HUES6 (cell line): ENCODE measurements around the gene TAPT1.
"Not testable (repeated sequence)": the region's sequence is repeated elsewhere in the genome, so short reads cannot be mapped to it uniquely, and the experiment has no call there.

ENCODE experiments used
- H3K27ac ChIP-seq: 2 replicates; pipeline ENCODE4 v1.7.0; 2013; ENCODE audit warnings: low read depth, mild to moderate bottlenecking, low read length, inconsistent platforms
- H3K27me3 ChIP-seq: 2 replicates; pipeline ENCODE4 v1.6.1; 2013; ENCODE audit warnings: low read length; ENCODE audit not compliant: control insufficient read depth, insufficient read depth
- H3K36me3 ChIP-seq: 2 replicates; pipeline ENCODE4 v1.6.1; 2013; ENCODE audit warnings: low read length; ENCODE audit not compliant: control insufficient read depth, insufficient read depth
- H3K4me1 ChIP-seq: 2 replicates; pipeline ENCODE4 v1.6.1; 2013; ENCODE audit warnings: low read length; ENCODE audit not compliant: control insufficient read depth, insufficient read depth
- H3K4me3 ChIP-seq: 2 replicates; pipeline ENCODE4 v1.5.1; 2013; ENCODE audit warnings: low read depth, low read length
- H3K9ac ChIP-seq: one replicate; pipeline ENCODE4 v1.6.1; 2013; ENCODE audit warnings: mild to moderate bottlenecking, low read length
- H3K9me3 ChIP-seq: 2 replicates; pipeline ENCODE4 v1.6.1; 2013; ENCODE audit warnings: low read depth, low read length; ENCODE audit not compliant: control insufficient read depth, insufficient read depth

The TAPT1 gene

GRCh38 chr4:16195209-16195608 is 31.1 kb downstream of the TAPT1 start:
- Histone ChIP-seq H3K27ac (no peak overlapping the region), H3K36me3 (peaks cover 6% of the 10 kb centered on the region), H3K27me3 (no peaks in the 10 kb centered on the region), H3K9me3 (no peaks in the 10 kb centered on the region), H3K4me3 (no peak overlapping the region), H3K9ac (no peak overlapping the region), H3K4me1 (peaks cover 10% of the 10 kb centered on the region)

GRCh38 chr4:16194798-16195197 is 31.5 kb downstream of the TAPT1 start:
- peaks cover 11% of the 10 kb centered on the region for H3K36me3 ChIP-seq
- not testable (repeated sequence) for H3K27ac ChIP-seq

GRCh38 chr4:16194214-16194613 is 32.1 kb downstream of the TAPT1 start:
- H3K36me3 ChIP-seq = peaks cover 16% of the 10 kb centered on the region
- no peak overlapping the region for H3K27ac ChIP-seq
- no peaks in the 10 kb centered on the region for H3K27me3 ChIP-seq
- peaks cover 10% of the 10 kb centered on the region for H3K4me1 ChIP-seq
- no peak overlapping the region for H3K4me3 ChIP-seq
- no peak overlapping the region for H3K9ac ChIP-seq
- no peaks in the 10 kb centered on the region for H3K9me3 ChIP-seq

More at GRCh38 chr4:16194798-16195197, 31.5 kb downstream of the TAPT1 start:
- H3K9ac ChIP-seq, H3K4me3 ChIP-seq, H3K27me3 ChIP-seq, H3K4me1 ChIP-seq, H3K9me3 ChIP-seq: not testable (repeated sequence)

- no peak overlapping the region for H3K27ac ChIP-seq
- H3K9ac ChIP-seq = no peak overlapping the region
- peaks cover 17% of the 10 kb centered on the region for H3K36me3 ChIP-seq
- no peaks in the 10 kb centered on the region for H3K27me3 ChIP-seq
- peaks cover 10% of the 10 kb centered on the region for H3K4me1 ChIP-seq
- H3K4me3 ChIP-seq = no peak overlapping the region
- no peaks in the 10 kb centered on the region for H3K9me3 ChIP-seq
These were observed 33.4 kb downstream of the TAPT1 start for GRCh38 chr4:16192631-16193518.

- H3K9ac ChIP-seq = no peak overlapping the region
- H3K36me3 ChIP-seq = peaks cover 17% of the 10 kb centered on the region
- no peaks in the 10 kb centered on the region for H3K9me3 ChIP-seq
- H3K27ac ChIP-seq = no peak overlapping the region
- no peaks in the 10 kb centered on the region for H3K27me3 ChIP-seq
- no peak overlapping the region for H3K4me3 ChIP-seq
- peaks cover 10% of the 10 kb centered on the region for H3K4me1 ChIP-seq
These were observed 34.2 kb downstream of the TAPT1 start for GRCh38 chr4:16192057-16192456.

- no peaks in the 10 kb centered on the region for H3K27me3 ChIP-seq
- no peaks in the 10 kb centered on the region for H3K9me3 ChIP-seq
- no peak overlapping the region for H3K4me3 ChIP-seq
- peaks cover 23% of the 10 kb centered on the region for H3K36me3 ChIP-seq
- H3K9ac ChIP-seq = no peak overlapping the region
- no peak overlapping the region for H3K27ac ChIP-seq
- H3K4me1 ChIP-seq = no peaks in the 10 kb centered on the region
These were observed 38.8 kb downstream of the TAPT1 start for GRCh38 chr4:16187455-16187854.

GRCh38 chr4:16186986-16187385 is 39.3 kb downstream of the TAPT1 start:
- no peaks in the 10 kb centered on the region for H3K27me3 ChIP-seq
- H3K9ac ChIP-seq = no peak overlapping the region
- H3K4me3 ChIP-seq = no peak overlapping the region
- H3K4me1 ChIP-seq = no peaks in the 10 kb centered on the region
- no peaks in the 10 kb centered on the region for H3K9me3 ChIP-seq
- peaks cover 23% of the 10 kb centered on the region for H3K36me3 ChIP-seq
- no peak overlapping the region for H3K27ac ChIP-seq

- Histone ChIP-seq H3K27ac (no peak overlapping the region), H3K9ac (no peak overlapping the region), H3K36me3 (peaks cover 11% of the 10 kb centered on the region), H3K27me3 (no peaks in the 10 kb centered on the region), H3K4me1 (peaks cover 3% of the 10 kb centered on the region; the same call in 1 of the 2 replicates), H3K9me3 (no peaks in the 10 kb centered on the region), H3K4me3 (no peak overlapping the region)
These were observed 42.7 kb downstream of the TAPT1 start for GRCh38 chr4:16183604-16184003.

- peaks cover 7% of the 10 kb centered on the region; the same call in 1 of the 2 replicates for H3K4me1 ChIP-seq
- H3K9ac ChIP-seq = no peak overlapping the region
- H3K27me3 ChIP-seq = no peaks in the 10 kb centered on the region
- no peak overlapping the region for H3K4me3 ChIP-seq
- H3K36me3 ChIP-seq = peaks cover 8% of the 10 kb centered on the region
- no peaks in the 10 kb centered on the region for H3K9me3 ChIP-seq
- H3K27ac ChIP-seq = no peak overlapping the region
These were observed 49.6 kb downstream of the TAPT1 start for GRCh38 chr4:16176621-16177020.

GRCh38 chr4:16171831-16172230 is 54.4 kb downstream of the TAPT1 start:
- peaks cover 12% of the 10 kb centered on the region; the same call in 1 of the 2 replicates for H3K36me3 ChIP-seq
- no peak overlapping the region for H3K27ac ChIP-seq
- no peaks in the 10 kb centered on the region for H3K9me3 ChIP-seq
- no peak overlapping the region for H3K4me3 ChIP-seq
- peaks cover 17% of the 10 kb centered on the region for H3K4me1 ChIP-seq
- H3K9ac ChIP-seq = no peak overlapping the region
- no peaks in the 10 kb centered on the region for H3K27me3 ChIP-seq

- H3K27ac ChIP-seq = no peak overlapping the region
- H3K9me3 ChIP-seq = no peaks in the 10 kb centered on the region
- H3K27me3 ChIP-seq = no peaks in the 10 kb centered on the region
- peaks cover 17% of the 10 kb centered on the region for H3K4me1 ChIP-seq
- peaks cover 30% of the 10 kb centered on the region for H3K36me3 ChIP-seq
- no peak overlapping the region for H3K4me3 ChIP-seq
- H3K9ac ChIP-seq = no peak overlapping the region
These were observed 56.8 kb downstream of the TAPT1 start for GRCh38 chr4:16169490-16169889.
